ENCODE results near the gene RBM7. TPM values are rescaled to one million over a fixed set of nuclear protein-coding genes. Genes with fewer than 3 reads are reported as not detected.

The RBM7 gene
- total RNA-seq, 1 donor from 2014 or later: 37.3 TPM

DNA sequence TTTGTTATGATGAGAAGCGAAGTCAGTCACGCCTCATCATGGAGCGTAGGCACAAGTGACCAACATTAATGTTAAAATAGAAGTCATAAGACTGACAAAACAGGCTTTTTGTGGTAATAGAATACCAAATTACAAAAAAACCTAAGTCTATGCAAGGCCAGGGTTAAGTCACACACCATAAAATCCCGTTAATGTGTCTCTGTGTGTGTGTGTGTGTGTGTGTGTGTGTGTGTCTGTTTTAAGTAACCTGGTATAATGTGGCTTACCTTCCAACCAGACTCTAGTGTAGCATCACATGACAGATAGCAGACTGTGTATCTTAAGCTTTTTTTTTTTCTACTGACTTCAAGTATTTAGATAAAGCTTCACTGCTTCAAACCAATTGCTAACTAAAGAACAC lies 38.1 kb upstream of the RBM7 start:
- no peaks in the 10 kb centered on the region for H3K4me1 Mint-ChIP-seq (ENCODE audit: low read depth, unreplicated experiment)
- H3K9me3 Mint-ChIP-seq (ENCODE audit: unreplicated experiment): no peaks in the 10 kb centered on the region
- no peaks in the 10 kb centered on the region for H3K36me3 Mint-ChIP-seq (ENCODE audit: unreplicated experiment)
- H3K4me3 Mint-ChIP-seq (ENCODE audit: unreplicated experiment): no peak overlapping the region
- TF ChIP-seq, protein P1, sequence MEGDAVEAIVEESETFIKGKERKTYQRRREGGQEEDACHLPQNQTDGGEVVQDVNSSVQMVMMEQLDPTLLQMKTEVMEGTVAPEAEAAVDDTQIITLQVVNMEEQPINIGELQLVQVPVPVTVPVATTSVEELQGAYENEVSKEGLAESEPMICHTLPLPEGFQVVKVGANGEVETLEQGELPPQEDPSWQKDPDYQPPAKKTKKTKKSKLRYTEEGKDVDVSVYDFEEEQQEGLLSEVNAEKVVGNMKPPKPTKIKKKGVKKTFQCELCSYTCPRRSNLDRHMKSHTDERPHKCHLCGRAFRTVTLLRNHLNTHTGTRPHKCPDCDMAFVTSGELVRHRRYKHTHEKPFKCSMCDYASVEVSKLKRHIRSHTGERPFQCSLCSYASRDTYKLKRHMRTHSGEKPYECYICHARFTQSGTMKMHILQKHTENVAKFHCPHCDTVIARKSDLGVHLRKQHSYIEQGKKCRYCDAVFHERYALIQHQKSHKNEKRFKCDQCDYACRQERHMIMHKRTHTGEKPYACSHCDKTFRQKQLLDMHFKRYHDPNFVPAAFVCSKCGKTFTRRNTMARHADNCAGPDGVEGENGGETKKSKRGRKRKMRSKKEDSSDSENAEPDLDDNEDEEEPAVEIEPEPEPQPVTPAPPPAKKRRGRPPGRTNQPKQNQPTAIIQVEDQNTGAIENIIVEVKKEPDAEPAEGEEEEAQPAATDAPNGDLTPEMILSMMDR (IDR thresholded peaks at IDR 0.05; ENCODE audit: partially characterized antibody, unreplicated experiment): no peak
- H3K27ac Mint-ChIP-seq (ENCODE audit: unreplicated experiment): no peak overlapping the region
- no peaks in the 10 kb centered on the region for H3K27me3 Mint-ChIP-seq (ENCODE audit: unreplicated experiment)
- DNase-seq: no peak

DNA sequence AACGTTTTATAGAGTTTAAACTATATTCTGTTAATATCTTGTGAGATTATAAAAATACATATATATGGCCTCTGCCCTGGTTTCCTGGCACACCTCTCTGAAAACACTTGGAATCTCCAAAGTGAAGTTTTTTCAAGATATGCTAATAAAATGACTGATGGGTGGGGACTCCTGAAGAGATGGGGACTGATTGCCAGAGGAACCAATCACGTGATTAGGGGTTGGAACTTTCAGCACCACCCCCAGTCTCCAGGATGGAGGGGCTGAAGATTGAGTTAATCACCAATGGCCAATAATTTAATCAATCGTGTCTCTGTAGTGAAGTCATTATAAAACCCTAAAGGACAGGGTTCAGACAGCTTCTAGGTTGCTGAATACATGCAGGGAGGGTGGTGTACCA lies 37.5 kb upstream of the RBM7 start:
- no peak for DNase-seq
- H3K9me3 Mint-ChIP-seq (ENCODE audit: unreplicated experiment): no peaks in the 10 kb centered on the region
- H3K4me1 Mint-ChIP-seq (ENCODE audit: low read depth, unreplicated experiment): no peaks in the 10 kb centered on the region
- no peaks in the 10 kb centered on the region for H3K36me3 Mint-ChIP-seq (ENCODE audit: unreplicated experiment)
- no peak overlapping the region for H3K4me3 Mint-ChIP-seq (ENCODE audit: unreplicated experiment)
- TF ChIP-seq, protein P1 (IDR thresholded peaks at IDR 0.05; ENCODE audit: partially characterized antibody, unreplicated experiment): no peak
- no peaks in the 10 kb centered on the region for H3K27me3 Mint-ChIP-seq (ENCODE audit: unreplicated experiment)
- H3K27ac Mint-ChIP-seq (ENCODE audit: unreplicated experiment): no peak overlapping the region

DNA sequence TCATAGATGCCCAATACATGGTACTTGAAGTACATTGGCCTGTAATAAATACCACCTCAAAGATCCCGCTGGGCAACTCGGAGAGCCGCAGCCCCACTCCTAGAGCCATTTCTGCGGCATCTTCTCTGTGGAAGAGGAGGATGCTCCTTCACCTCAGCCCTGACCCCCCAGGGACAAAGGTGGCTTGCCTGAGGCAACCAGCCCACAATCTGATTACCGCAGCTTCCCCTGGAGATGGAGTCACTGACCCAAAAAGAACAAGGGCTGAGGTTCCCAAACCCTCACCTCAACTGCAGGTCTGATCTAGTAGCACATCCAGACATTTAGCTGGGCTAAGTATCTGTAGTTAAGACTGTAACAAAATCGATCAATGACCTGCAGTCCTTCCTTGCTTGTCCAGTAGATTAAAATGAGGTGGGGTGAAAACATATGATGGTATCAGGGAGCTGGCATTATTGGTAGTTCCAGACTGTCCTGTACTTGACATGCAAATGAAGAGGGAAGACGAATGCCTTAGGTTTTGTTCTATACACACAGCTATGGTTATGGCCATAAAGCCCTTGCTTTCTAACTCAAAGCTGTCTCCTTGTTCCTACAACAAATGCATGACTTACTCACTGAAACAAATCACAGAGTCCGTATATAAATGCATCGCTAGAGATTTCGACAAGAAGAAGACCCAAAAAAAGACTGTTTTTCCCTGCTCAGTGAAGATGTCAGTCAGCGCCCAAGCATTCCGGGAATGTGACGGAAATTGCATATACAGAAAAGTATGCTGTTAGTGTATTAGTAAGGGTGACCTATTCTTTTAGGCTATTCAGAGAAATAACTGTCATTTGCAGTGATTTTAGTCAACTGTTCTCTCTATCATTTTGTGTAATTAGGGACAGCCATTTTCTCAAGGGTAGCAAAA lies 33.9 kb upstream of the RBM7 start:
- Mint-ChIP-seq H3K36me3 (ENCODE audit: unreplicated experiment) (no peaks in the 10 kb centered on the region), H3K4me1 (ENCODE audit: low read depth, unreplicated experiment) (no peaks in the 10 kb centered on the region), H3K4me3 (ENCODE audit: unreplicated experiment) (no peak overlapping the region), H3K9me3 (ENCODE audit: unreplicated experiment) (no peaks in the 10 kb centered on the region), H3K27ac (ENCODE audit: unreplicated experiment) (no peak overlapping the region), H3K27me3 (ENCODE audit: unreplicated experiment) (no peaks in the 10 kb centered on the region)
- DNase-seq: no peak
- TF ChIP-seq, protein P1 (IDR thresholded peaks at IDR 0.05; ENCODE audit: partially characterized antibody, unreplicated experiment): no peak

DNA sequence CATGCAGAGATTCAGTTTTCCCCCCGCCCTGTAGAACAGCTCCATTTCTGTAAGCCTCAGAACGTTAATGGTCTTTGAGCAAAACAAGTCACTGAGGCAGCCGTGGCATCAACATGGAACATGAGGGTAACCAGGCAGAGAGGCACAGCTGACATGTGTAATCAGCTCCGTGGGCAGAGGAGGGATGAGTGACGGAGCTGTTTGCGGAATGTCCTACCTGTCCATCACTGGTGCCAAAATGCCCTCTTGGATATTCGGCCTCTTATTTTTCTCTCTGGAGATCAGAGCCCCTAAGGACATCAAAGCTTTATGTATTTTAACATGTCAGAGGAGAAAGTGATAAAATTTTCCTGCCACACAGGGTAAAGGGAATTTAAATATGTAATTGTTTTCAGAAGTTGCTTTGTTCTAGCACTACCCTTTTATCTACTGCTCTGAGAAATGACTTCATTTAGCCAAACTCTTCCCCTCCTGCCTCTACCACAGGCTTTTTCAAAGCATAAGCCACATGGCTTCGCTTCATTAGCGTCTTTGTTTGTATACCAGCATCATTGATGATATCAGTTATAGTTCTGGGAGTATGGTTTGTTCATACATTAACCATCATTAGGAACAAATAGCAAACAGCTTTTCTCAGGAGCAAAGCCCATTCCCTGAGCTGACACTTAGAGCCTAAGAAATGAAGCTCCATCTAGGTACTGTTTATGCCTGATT lies 33.1 kb upstream of the RBM7 start:
- no peak overlapping the region for H3K4me3 Mint-ChIP-seq (ENCODE audit: unreplicated experiment)
- no peaks in the 10 kb centered on the region for H3K27me3 Mint-ChIP-seq (ENCODE audit: unreplicated experiment)
- no peaks in the 10 kb centered on the region for H3K9me3 Mint-ChIP-seq (ENCODE audit: unreplicated experiment)
- no peak overlapping the region for H3K27ac Mint-ChIP-seq (ENCODE audit: unreplicated experiment)
- DNase-seq: no peak
- no peaks in the 10 kb centered on the region for H3K4me1 Mint-ChIP-seq (ENCODE audit: low read depth, unreplicated experiment)
- H3K36me3 Mint-ChIP-seq (ENCODE audit: unreplicated experiment): no peaks in the 10 kb centered on the region
- TF ChIP-seq, protein P1 (IDR thresholded peaks at IDR 0.05; ENCODE audit: partially characterized antibody, unreplicated experiment): no peak
